ENCODE results near the gene LEFTY2.
A peak's percentile ranks its signal among the peaks of the same experiment; 100 is the strongest.
"Not testable (repeated sequence)": the region's sequence is repeated elsewhere in the genome, so short reads cannot be mapped to it uniquely, and the experiment has no call there.

LEFTY2 gene

GRCh38 chr1:225941187-225941941, at the start of gene LEFTY2:
TSS of gene LEFTY2 (minus strand) at chr1:225941220. CDS start at chr1:225941140, 80 bp downstream.
- no peak for DNase-seq

- DNase-seq = no peak
Observed at GRCh38 chr1:225987491-225988316, 46.7 kb upstream of the LEFTY2 start.

GRCh38 chr1:225981714-225982113, 40.7 kb upstream of the LEFTY2 start:
- no peak for DNase-seq

- DNase-seq = no peak
Observed at GRCh38 chr1:225980005-225980836, 39.2 kb upstream of the LEFTY2 start.

GRCh38 chr1:225979421-225979820, 38.4 kb upstream of the LEFTY2 start:
- DNase-seq = no peak

- DNase-seq = no peak
Observed at GRCh38 chr1:225977937-225978748, 37.1 kb upstream of the LEFTY2 start.

GRCh38 chr1:225975146-225975545, 34.1 kb upstream of the LEFTY2 start:
- DNase-seq = not testable (repeated sequence)

GRCh38 chr1:225974454-225974853, 33.4 kb upstream of the LEFTY2 start:
- DNase-seq = no peak

- no peak for DNase-seq
Observed at GRCh38 chr1:225973158-225973557, 32.1 kb upstream of the LEFTY2 start.

- no peak for DNase-seq
Observed at GRCh38 chr1:225972344-225973152, 31.5 kb upstream of the LEFTY2 start.

GRCh38 chr1:225970592-225971157, 29.7 kb upstream of the LEFTY2 start:
- not testable (repeated sequence) for DNase-seq

- not testable (repeated sequence) for DNase-seq
Observed at GRCh38 chr1:225969751-225970150, 28.7 kb upstream of the LEFTY2 start.

GRCh38 chr1:225965231-225965630, 24.2 kb upstream of the LEFTY2 start:
- DNase-seq = no peak

- no peak for DNase-seq
Observed at GRCh38 chr1:225963735-225964530, 22.9 kb upstream of the LEFTY2 start.

- peak; percentile 44 for DNase-seq
Observed at GRCh38 chr1:225962440-225962975, 21.5 kb upstream of the LEFTY2 start.

- no peak for DNase-seq
Observed at GRCh38 chr1:225961659-225962439, 20.8 kb upstream of the LEFTY2 start.

- DNase-seq = no peak
Observed at GRCh38 chr1:225958041-225958440, 17.0 kb upstream of the LEFTY2 start.

- DNase-seq = no peak
Observed at GRCh38 chr1:225954753-225955152, 13.7 kb upstream of the LEFTY2 start.

GRCh38 chr1:225953315-225953714, 12.3 kb upstream of the LEFTY2 start:
- DNase-seq = no peak

Measured in retina (tissue), 1 donor.